GM12872 (cell line): ENCODE measurements around the gene CHIT1.

Experiments
- TF ChIP-seq, protein P1 (sequence below): IDR thresholded peaks from 3 replicates; pipeline ENCODE4 v1.5.1; 2011; ENCODE audit warnings: low read depth, mild to moderate bottlenecking, low read length, moderate library complexity; ENCODE audit not compliant: insufficient read depth

Gene CHIT1

DNA sequence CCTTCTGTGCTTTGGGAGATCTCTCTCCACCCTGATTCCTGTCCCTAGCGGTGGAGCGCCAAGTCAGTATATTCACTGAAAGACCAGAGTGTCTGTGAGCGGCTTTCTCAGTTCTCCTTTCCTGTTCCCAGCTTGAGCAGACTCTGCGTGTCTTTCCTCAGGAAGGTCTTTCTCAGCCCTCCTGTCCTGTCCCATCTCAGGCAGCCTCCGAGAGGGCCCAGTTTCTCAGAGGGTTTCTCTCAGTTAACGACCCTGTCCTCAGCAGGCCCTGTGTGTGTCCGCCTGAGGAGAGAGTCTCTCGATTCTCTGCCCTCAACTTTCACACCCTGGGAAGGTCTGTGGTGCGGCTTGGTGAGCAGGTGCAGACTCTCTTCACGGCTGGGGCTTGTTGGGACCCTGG is 34.0 kb upstream of the CHIT1 start:
- TF ChIP-seq, protein P1, sequence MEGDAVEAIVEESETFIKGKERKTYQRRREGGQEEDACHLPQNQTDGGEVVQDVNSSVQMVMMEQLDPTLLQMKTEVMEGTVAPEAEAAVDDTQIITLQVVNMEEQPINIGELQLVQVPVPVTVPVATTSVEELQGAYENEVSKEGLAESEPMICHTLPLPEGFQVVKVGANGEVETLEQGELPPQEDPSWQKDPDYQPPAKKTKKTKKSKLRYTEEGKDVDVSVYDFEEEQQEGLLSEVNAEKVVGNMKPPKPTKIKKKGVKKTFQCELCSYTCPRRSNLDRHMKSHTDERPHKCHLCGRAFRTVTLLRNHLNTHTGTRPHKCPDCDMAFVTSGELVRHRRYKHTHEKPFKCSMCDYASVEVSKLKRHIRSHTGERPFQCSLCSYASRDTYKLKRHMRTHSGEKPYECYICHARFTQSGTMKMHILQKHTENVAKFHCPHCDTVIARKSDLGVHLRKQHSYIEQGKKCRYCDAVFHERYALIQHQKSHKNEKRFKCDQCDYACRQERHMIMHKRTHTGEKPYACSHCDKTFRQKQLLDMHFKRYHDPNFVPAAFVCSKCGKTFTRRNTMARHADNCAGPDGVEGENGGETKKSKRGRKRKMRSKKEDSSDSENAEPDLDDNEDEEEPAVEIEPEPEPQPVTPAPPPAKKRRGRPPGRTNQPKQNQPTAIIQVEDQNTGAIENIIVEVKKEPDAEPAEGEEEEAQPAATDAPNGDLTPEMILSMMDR: peak; percentile 29; the same call in 1 of the 3 replicates

GRCh38 chr1:203252678-203253077 is 23.2 kb upstream of the CHIT1 start:
- TF ChIP-seq, protein P1: no peak

GRCh38 chr1:203251466-203251865 is 22.0 kb upstream of the CHIT1 start:
- TF ChIP-seq, protein P1: no peak

DNA sequence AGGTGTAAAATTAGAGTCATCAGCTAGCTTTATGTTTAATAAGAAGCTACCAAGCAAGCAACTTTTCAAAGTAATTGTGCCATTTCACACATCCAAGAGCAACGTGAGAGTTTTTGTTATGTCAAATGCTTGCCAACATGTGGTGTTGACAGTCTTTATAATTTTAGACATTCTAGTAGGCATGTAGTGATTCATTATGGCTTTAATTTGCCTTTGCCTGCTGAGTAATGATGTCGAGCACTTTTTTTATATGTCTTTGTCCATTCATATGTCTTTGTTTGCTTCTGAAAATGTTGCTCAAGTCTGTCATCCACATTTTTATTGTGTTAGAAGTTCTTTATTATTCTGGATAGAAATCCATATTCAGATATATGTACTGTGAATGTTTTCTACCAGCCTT is 21.4 kb upstream of the CHIT1 start:
- TF ChIP-seq, protein P1: no peak

- TF ChIP-seq, protein P1: no peak
These were observed 15.3 kb upstream of the CHIT1 start for GRCh38 chr1:203244776-203245175.

DNA sequence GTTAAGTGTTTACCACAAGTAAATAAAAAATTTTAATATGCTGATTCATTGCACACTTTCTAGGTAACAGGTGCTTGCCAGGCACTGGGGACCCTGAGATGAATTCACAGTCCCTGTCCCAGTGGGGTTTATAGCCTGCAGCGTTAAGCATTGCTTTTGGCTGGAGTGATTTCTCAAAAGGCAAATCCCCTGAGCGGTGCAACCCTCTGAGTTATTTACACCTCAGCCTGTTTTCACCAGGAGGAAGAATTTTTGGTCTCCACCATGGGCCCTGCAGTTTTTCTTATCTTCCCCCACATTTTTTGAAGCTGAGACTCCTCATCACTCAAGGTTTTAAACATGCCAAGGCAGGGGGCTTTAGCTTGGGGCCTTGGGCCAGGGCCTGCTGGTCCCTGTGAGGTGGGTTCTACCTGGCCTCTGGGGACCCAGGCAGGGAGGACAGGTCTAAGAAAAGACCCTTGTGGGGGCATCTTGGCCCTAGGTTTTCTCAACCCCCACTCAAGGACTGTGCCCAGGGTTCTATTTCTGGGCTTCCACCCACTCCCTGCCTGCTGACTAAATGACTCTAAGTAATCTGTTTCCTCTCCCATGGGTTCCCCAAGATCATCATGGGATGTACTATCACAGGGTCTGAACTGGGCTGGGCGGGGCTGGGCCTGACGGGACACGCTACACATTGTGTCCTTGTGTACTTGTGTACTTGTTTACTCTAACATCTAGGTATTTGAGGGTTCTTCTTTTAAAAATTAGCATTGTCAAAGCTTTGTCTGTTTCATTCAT is 10.2 kb upstream of the CHIT1 start:
- TF ChIP-seq, protein P1: no peak

- TF ChIP-seq, protein P1: no peak
These were observed 9.6 kb upstream of the CHIT1 start for GRCh38 chr1:203239081-203239480.
